Nephron (organoid): Measurements from ENCODE around the gene ALKBH5.

Experiments used
- H3K27ac Mint-ChIP-seq, 3 experiments: 2 replicates each; pipeline ENCODE4 v1.8.0; 2020; ENCODE audit warnings: mixed read lengths in 3 of 3, mild to moderate bottlenecking in 2 of 3, moderate library complexity in 1 of 3
- H3K27me3 Mint-ChIP-seq: 2 replicates; pipeline ENCODE4 v1.8.0; 2021; ENCODE audit warnings: low read depth, mild to moderate bottlenecking, moderate library complexity, mixed read lengths
- H3K36me3 Mint-ChIP-seq: 2 replicates; pipeline ENCODE4 v1.8.0; 2020; ENCODE audit warnings: low read depth, mixed read lengths
- H3K4me1 Mint-ChIP-seq: 2 replicates; pipeline ENCODE4 v1.8.0; 2020; ENCODE audit warnings: mixed read lengths
- H3K4me3 Mint-ChIP-seq, 3 experiments: 2 replicates each; pipeline ENCODE4 v1.8.0; 2020; ENCODE audit warnings: mild to moderate bottlenecking in 3 of 3, mixed read lengths in 3 of 3, moderate library complexity in 2 of 3
- H3K9me3 Mint-ChIP-seq: 2 replicates; pipeline ENCODE4 v1.8.0; 2020; ENCODE audit warnings: mixed read lengths
- TF ChIP-seq, protein P1 (sequence below), 3 experiments: fragments of 200-600 bp; sonication (generic); IDR thresholded peaks; one replicate each; pipeline ENCODE4 v1.5.0; 2021; ENCODE audit warnings: antibody characterized with exemption in 3 of 3; ENCODE audit not compliant: unreplicated experiment in 3 of 3

The ALKBH5 gene

DNA sequence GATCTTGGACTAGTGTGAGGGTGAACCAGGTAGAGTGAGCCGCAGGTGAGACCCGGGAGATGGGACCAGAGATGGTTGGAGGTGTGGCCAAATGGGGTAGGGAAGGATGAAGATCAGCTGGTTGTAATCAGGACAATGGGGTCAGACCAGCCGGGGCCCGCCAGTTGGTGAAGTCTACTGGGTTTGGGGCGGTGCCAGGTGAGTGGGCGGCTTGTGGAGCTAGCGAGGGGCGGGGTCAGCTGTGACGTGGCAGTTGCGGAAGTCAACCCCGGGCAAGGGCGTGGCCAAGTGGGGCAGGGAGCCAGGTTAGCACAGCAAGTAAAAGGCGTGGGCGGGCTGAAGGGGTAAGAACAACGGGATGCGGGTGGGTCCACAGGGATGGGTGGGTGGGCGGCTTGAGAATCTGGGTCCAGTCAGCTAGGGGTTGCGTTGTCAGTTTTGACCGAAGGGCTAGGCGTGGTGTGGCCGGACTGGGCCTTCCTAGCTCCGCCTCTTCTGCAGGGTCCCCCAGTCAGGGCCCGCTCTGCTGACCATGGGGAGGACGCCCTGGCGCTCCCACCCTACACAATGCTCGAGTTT lies 25.5 kb upstream of the ALKBH5 start:
- Mint-ChIP-seq H3K4me1 (peaks cover 36% of the 10 kb centered on the region), H3K4me3 (peak overlapping the region; percentile 69 to 86 (median 82)), H3K27ac (peak overlapping the region; percentile 14 to 92 (median 81)), H3K27me3 (peaks cover 9% of the 10 kb centered on the region), H3K36me3 (no peaks in the 10 kb centered on the region), H3K9me3 (no peaks in the 10 kb centered on the region)
- TF ChIP-seq, protein P1, sequence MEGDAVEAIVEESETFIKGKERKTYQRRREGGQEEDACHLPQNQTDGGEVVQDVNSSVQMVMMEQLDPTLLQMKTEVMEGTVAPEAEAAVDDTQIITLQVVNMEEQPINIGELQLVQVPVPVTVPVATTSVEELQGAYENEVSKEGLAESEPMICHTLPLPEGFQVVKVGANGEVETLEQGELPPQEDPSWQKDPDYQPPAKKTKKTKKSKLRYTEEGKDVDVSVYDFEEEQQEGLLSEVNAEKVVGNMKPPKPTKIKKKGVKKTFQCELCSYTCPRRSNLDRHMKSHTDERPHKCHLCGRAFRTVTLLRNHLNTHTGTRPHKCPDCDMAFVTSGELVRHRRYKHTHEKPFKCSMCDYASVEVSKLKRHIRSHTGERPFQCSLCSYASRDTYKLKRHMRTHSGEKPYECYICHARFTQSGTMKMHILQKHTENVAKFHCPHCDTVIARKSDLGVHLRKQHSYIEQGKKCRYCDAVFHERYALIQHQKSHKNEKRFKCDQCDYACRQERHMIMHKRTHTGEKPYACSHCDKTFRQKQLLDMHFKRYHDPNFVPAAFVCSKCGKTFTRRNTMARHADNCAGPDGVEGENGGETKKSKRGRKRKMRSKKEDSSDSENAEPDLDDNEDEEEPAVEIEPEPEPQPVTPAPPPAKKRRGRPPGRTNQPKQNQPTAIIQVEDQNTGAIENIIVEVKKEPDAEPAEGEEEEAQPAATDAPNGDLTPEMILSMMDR (IDR thresholded peaks at IDR 0.05; ENCODE audit: unreplicated experiment in 3 of 3), result no peak

DNA sequence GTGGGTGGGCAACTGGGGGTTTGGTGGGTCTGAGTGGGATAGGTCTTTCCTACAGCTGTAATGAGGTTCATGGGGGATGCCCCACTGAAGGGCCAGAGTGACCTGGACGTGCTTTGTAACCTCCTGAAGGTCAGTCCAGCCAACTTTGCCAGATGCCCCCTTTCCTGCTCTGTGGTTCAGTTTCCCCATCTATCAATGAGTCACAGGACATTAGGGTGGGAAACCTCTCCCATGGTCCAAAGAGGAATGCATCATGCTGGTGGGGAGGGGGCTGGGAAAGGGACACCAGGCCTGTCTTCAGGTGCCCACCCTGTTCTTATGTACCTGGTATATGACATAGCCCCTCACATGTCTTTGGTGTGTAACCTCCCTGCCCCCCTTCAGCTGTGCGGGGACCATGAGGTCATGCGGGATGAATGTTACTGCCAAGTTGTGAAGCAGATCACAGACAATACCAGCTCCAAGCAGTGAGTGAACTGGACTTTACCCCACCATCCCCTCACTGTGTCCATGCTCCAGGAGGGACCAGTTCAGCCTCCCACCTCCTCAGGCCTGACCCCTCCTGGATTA lies 24.0 kb upstream of the ALKBH5 start:
- Mint-ChIP-seq H3K27ac (peak overlapping the region; percentile 30 to 64 (median 39)), H3K4me1 (peaks cover 27% of the 10 kb centered on the region), H3K27me3 (peaks cover 9% of the 10 kb centered on the region), H3K36me3 (no peaks in the 10 kb centered on the region), H3K9me3 (no peaks in the 10 kb centered on the region), H3K4me3 (peak overlapping the region; percentile 32 to 54 (median 47))
- TF ChIP-seq, protein P1 (IDR thresholded peaks at IDR 0.05; ENCODE audit: unreplicated experiment in 3 of 3), result no peak

DNA sequence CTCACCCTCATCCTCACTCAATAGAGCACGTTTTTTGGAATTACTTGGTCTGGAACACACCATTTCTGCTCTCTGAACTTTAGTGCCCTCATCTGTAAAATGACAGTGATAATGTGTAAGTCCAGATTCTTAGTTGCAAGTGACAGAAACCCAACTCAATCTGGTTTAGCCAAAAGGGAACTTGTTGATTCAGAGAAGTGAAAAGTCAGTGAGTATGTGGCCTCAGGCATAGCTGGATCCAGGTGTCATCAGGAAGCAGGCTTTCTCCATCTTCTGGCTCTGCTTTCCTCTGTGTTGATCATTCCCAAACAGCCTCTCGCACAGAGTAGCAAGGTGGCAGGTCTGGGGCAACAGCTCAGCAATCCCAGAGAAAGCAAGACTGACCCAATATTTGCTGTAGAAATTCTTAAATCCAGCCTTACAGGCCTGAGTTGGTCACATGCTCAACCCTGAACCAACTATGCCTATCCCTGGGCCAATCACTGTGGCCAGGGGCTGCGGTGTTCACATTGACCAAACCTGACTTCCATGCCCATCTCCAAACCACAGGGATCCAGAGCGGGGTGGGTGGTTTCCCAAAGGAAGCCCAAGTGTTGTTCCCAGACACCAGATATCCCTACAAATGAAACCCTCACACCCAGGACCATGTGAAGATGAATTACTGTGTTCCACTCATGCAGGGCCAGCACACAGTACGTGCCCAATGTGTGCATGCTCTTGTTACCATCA lies 23.3 kb upstream of the ALKBH5 start:
- H3K4me3 Mint-ChIP-seq, result peak overlapping the region; percentile 47 to 58 (median 54)
- H3K9me3 Mint-ChIP-seq, result no peaks in the 10 kb centered on the region
- H3K36me3 Mint-ChIP-seq, result no peaks in the 10 kb centered on the region
- H3K4me1 Mint-ChIP-seq, result peaks cover 27% of the 10 kb centered on the region
- peaks cover 10% of the 10 kb centered on the region for H3K27me3 Mint-ChIP-seq
- TF ChIP-seq, protein P1 (IDR thresholded peaks at IDR 0.05; ENCODE audit: unreplicated experiment in 3 of 3), result no peak
- peak overlapping the region; percentile 39 to 79 (median 74) for H3K27ac Mint-ChIP-seq

DNA sequence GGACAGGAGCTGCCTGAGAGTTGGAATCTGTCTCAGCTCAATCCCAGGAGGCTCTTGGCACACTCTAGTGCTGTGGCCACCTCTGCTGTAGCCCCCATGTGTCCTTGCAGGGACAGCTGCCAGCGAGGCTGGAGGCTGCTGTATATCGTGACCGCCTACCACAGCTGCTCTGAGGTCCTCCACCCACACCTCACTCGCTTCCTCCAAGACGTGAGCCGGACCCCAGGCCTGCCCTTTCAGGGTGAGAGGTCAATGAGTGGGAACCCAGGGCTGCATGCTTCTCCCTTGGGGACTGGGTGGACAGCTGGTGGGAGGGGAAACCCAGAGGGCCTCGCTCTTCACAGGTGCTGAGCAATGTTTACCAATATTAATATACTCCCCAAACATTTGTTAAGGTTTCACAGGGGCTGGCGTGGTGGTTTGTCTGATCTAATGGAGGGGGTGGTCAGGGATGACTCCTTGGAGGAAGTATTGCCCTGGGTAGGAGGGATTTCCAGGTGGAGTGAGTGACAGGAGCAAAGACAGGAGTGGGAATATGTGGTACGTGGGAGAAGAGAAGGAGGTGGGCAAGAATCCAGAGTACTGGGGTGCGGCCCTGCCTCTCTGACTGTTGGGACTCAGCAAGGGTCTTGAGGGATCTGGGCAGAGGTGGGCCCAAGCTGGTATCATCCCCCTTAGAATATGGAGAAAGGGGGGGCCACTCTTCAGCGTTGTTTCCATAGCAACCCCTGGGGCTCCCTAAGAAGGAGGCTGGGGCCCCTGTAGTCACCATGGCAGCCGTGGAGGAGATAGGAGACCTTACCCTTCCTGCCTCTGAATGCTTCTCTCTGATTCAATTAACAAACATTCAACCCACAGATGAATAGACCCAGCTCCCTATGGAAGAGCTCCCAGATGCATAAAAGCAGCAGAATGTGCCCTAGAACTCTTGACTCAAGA lies 22.2 kb upstream of the ALKBH5 start:
- Mint-ChIP-seq H3K4me1 (peaks cover 27% of the 10 kb centered on the region), H3K4me3 (peak overlapping the region in 1 of 3 experiments; percentile 58)

DNA sequence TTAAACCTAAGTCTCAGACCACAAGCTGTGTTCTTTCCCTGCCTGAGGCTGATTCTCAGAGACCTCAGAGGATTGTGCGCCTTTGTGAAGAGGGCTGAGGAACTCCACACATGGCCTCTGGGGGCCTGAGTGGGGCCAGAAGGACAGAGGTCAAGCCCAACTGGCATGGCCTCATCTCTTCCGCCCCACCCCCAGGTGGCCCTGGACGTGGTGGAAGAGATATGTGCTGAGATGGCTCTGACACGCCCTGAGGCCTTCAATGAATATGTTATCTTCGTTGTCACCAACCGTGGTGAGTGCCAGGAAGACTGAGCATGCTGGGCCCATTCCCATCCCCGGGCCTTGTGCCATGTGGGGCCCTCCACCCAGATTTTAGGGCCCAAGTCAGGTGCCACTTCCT lies 20.1 kb upstream of the ALKBH5 start:
- TF ChIP-seq, protein P1 (IDR thresholded peaks at IDR 0.05; ENCODE audit: unreplicated experiment in 3 of 3), result no peak
- no peak overlapping the region for H3K4me3 Mint-ChIP-seq
- peaks cover 27% of the 10 kb centered on the region for H3K4me1 Mint-ChIP-seq
- H3K36me3 Mint-ChIP-seq, result no peaks in the 10 kb centered on the region
- no peak overlapping the region for H3K27ac Mint-ChIP-seq
- peaks cover 13% of the 10 kb centered on the region for H3K27me3 Mint-ChIP-seq
- no peaks in the 10 kb centered on the region for H3K9me3 Mint-ChIP-seq

More for the DNA sequence above, 22.2 kb upstream of the ALKBH5 start:
- Mint-ChIP-seq H3K36me3 (no peaks in the 10 kb centered on the region), H3K27ac (peak overlapping the region in 2 of 3 experiments; percentile 74 to 79), H3K27me3 (peaks cover 13% of the 10 kb centered on the region), H3K9me3 (no peaks in the 10 kb centered on the region)
- TF ChIP-seq, protein P1 (IDR thresholded peaks at IDR 0.05; ENCODE audit: unreplicated experiment in 3 of 3), result no peak
